ENCODE data around the gene SDE2. TPM values are rescaled to one million over a fixed set of nuclear protein-coding genes. Genes with fewer than 3 reads are reported as not detected.

Gene SDE2
- total and polyA plus RNA-seq, 2 of the 8 experiments (the other 6 are each of a cell fraction or from before 2014, with no cell fraction given) = 8.5 to 16.7 TPM

- no peaks in the 10 kb centered on the region for H3K9me3 ChIP-seq (ENCODE audit: insufficient read depth in 2 of 2, low read depth in 1 of 2, low read length in 1 of 2)
- DNase-seq (ENCODE audit: low read depth in 1 of 2, low spot score in 2 of 2) (no peak), FAIRE-seq (no peak)
- no peak overlapping the region for H2BK20ac ChIP-seq (ENCODE audit: low read length)
- H3K79me2 ChIP-seq (ENCODE audit: control insufficient read depth in 1 of 2, insufficient read depth in 2 of 2, low read length in 2 of 2) = no peaks in the 10 kb centered on the region
- H4K91ac ChIP-seq (replicated peaks; ENCODE audit: insufficient read length, low read length) = no peak overlapping the region
- H2BK15ac ChIP-seq (ENCODE audit: low read length) = no peak overlapping the region
- H4K5ac ChIP-seq (ENCODE audit: insufficient read length, low read depth, low read length) = no peak overlapping the region
- 90% methylated on average over 3 of the region's 3 CpGs; no CpG with 5 or more reads in 1 of the 2 experiments for WGBS, 2 experiments (ENCODE audit: extremely low coverage in 1 of 2, insufficient coverage in 1 of 2, insufficient read length in 1 of 2, insufficient replicate concordance in 2 of 2, low coverage in 1 of 2, low lambda C conversion rate in 2 of 2, missing lambda C conversion rate in 1 of 2)
- ChIA-PET CTCF (ENCODE audit: partially characterized antibody) (interaction anchor here (1.2 to 7.4 kb wide), 4 partner anchors 14 to 46 kb away, joined by 3 to 86 read pairs (median 4); partner anchors contain the start of gene LEFTY2), POLR2A (ENCODE audit: partially characterized antibody) (interaction anchor here (1.4 kb wide), 1 partner anchor 12 kb away, joined by 3 read pairs; no protein-coding TSS in a partner anchor)
- H3K14ac ChIP-seq (ENCODE audit: insufficient read length) = no peak overlapping the region
- no peak overlapping the region for H2BK120ac ChIP-seq (replicated peaks; ENCODE audit: low read depth, low read length)
- no peak overlapping the region for H3K9ac ChIP-seq (replicated peaks in 1 of 4; ENCODE audit: extremely low read depth in 1 of 4, low read depth in 3 of 4, low read length in 3 of 4)
- no peak overlapping the region for H3K23ac ChIP-seq (ENCODE audit: insufficient read length)
- H2AK5ac ChIP-seq (ENCODE audit: low read depth, low read length) = no peak overlapping the region
- no peaks in the 10 kb centered on the region for H3K79me1 ChIP-seq (ENCODE audit: low read depth, low read length)
- no peak overlapping the region for H3K4me3 ChIP-seq (ENCODE audit: extremely low read depth in 1 of 4, insufficient read depth in 2 of 4, low read depth in 3 of 4, low read length in 4 of 4)
- no peak overlapping the region for H3K27ac ChIP-seq (ENCODE audit: low read depth, low read length)
- no peak overlapping the region for H3K4me2 ChIP-seq (ENCODE audit: insufficient read depth in 1 of 2, low read depth in 2 of 2, low read length in 2 of 2)
- H2BK5ac ChIP-seq (ENCODE audit: low read depth, low read length) = no peak overlapping the region
- H2AFZ ChIP-seq (ENCODE audit: low read length) = no peak overlapping the region
- H2BK12ac ChIP-seq (ENCODE audit: low read depth, low read length) = no peak overlapping the region
- H4K8ac ChIP-seq (ENCODE audit: extremely low read depth, insufficient read depth, low read length) = no peak overlapping the region
- no peaks in the 10 kb centered on the region for H3K23me2 ChIP-seq (ENCODE audit: low read depth, low read length)
- H4K20me1 ChIP-seq (replicated peaks in 1 of 2; ENCODE audit: control insufficient read depth in 1 of 2, insufficient read depth in 2 of 2, low read length in 2 of 2) = no peaks in the 10 kb centered on the region
- no peak overlapping the region for H3K18ac ChIP-seq (ENCODE audit: extremely low read depth, low read length)
- H3K4ac ChIP-seq (replicated peaks; ENCODE audit: insufficient read length, low read depth, low read length) = no peak overlapping the region
- peaks cover 0 to 3% (median 0%) of the 10 kb centered on the region in 4 experiments; a peak in 1 of 7 replicates for H3K27me3 ChIP-seq (replicated peaks in 1 of 4; ENCODE audit: control insufficient read depth in 3 of 4, extremely low read depth in 1 of 4, insufficient read depth in 3 of 4, low read length in 3 of 4)
- no peaks in the 10 kb centered on the region for H3K4me1 ChIP-seq (replicated peaks in 1 of 4; ENCODE audit: control insufficient read depth in 3 of 4, insufficient read depth in 4 of 4, low read length in 3 of 4)
- H3K56ac ChIP-seq (replicated peaks; ENCODE audit: insufficient read length, low read depth, low read length) = no peak overlapping the region
- H3K36me3 ChIP-seq (ENCODE audit: control insufficient read depth in 2 of 4, insufficient read depth in 4 of 4, low read length in 3 of 4) = no peaks in the 10 kb centered on the region
- no peak for TF ChIP-seq E2F6 (IDR thresholded peaks at IDR 0.05)
- TF ChIP-seq EP300 (IDR thresholded peaks at IDR 0.05; ENCODE audit: borderline replicate concordance in 1 of 2, low read depth in 2 of 2, low read length in 2 of 2) = no peak
- TF ChIP-seq TCF12 (IDR thresholded peaks at IDR 0.05; ENCODE audit: low read depth, low read length) = no peak
- no peak for TF ChIP-seq MAFK (IDR thresholded peaks at IDR 0.05; ENCODE audit: low read depth, low read length)
- TF ChIP-seq PHF8 (conservative IDR thresholded peaks at IDR 0.05; ENCODE audit: low read depth, low read length) = no peak
- no peak for TF ChIP-seq MAX (IDR thresholded peaks at IDR 0.05)
- TF ChIP-seq CBX8 (IDR thresholded peaks at IDR 0.05; ENCODE audit: borderline replicate concordance, low read depth, low read length) = no peak
- no peak for TF ChIP-seq NANOG (IDR thresholded peaks at IDR 0.05; ENCODE audit: insufficient read depth, low read depth, low read length, poor library complexity, severe bottlenecking)
- no peak for TF ChIP-seq SRF (IDR thresholded peaks at IDR 0.05; ENCODE audit: low read depth, low read length)
- TF ChIP-seq SP1 (IDR thresholded peaks at IDR 0.05; ENCODE audit: low read depth, low read length) = no peak
- no peak for TF ChIP-seq SP2 (IDR thresholded peaks at IDR 0.05; ENCODE audit: low read length)
- TF ChIP-seq JUND (IDR thresholded peaks at IDR 0.05; ENCODE audit: low read length) = no peak
Measured at GRCh38 chr1:225958041-225958440, 41.1 kb downstream of the SDE2 start.

Measured in H1 (cell line).